HG03108 (cell line): ENCODE results near the gene GRP.

Experiments
- ATAC-seq: cut with Tn5 transposase; IDR thresholded peaks from one replicate; pipeline ENCODE4 v1.9.1; 2021; ENCODE audit warnings: moderate library complexity; ENCODE audit not compliant: unreplicated experiment

GRP gene

GRCh38 chr18:59266886-59267502 lies 47.0 kb downstream of the GRP start:
- no peak for ATAC-seq

DNA sequence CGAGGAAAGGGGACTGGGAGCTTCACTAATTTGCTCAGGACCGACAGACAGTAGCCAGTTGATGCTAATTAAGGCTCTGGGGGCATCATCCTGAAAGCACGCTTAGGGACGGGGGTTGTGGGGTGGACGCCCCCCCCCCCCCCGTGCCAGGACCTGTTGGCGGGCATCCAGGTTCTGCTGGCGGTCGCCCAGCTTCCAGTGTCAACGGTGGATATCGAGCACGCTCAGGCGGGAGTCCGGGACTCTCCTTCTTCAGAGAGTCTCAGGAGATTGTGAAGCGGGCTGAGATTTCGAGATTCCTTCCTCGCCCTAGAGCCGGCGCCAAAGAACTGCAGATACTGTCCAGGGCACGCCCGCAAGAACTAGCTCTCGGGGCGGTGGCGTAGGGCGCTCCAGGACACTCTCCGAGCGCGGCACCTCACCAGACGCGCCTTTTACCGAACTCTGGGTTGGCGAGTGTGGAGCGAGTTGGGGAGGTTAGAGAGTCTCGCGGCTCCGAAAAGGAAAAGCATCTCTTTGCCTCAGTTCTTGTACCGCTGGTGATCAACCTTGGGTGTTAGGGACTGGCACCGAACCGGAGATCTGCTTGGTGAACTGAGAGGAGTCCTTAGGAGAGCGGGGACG lies 47.7 kb downstream of the GRP start:
- no peak for ATAC-seq

- ATAC-seq, result no peak
Measured at GRCh38 chr18:59268127-59268720, 48.3 kb downstream of the GRP start.

GRCh38 chr18:59268721-59269562 lies 49.0 kb downstream of the GRP start:
- peak; percentile 44 for ATAC-seq

- no peak for ATAC-seq
Measured at GRCh38 chr18:59269563-59270119, 49.7 kb downstream of the GRP start.

DNA sequence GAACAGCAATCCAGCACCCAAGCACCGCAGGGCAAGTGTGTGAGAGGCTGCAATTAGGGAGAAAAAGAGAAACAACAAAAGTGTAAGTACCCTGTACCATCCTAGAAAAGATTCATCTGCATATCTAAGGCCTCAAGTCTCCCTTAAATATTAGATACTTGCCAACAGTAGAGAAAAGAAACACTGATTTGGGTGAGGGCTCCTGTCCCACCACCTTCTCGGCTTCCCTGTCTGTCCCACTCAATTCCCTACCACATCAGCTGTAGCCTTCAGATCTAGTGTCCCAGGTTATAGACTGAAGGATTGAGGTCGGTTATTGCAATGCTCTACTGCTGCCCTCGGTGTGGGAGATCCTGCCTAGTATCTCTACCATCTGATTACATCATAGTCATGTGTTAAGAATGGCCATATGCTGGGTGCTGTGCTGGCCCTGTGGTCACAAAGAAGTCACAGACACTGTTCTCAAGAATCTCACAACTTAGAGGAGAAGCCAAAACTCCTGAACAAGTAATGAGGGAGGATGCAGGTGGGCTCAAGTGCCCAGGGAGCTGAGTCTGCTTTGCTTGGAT lies 50.8 kb downstream of the GRP start:
- ATAC-seq, result no peak

DNA sequence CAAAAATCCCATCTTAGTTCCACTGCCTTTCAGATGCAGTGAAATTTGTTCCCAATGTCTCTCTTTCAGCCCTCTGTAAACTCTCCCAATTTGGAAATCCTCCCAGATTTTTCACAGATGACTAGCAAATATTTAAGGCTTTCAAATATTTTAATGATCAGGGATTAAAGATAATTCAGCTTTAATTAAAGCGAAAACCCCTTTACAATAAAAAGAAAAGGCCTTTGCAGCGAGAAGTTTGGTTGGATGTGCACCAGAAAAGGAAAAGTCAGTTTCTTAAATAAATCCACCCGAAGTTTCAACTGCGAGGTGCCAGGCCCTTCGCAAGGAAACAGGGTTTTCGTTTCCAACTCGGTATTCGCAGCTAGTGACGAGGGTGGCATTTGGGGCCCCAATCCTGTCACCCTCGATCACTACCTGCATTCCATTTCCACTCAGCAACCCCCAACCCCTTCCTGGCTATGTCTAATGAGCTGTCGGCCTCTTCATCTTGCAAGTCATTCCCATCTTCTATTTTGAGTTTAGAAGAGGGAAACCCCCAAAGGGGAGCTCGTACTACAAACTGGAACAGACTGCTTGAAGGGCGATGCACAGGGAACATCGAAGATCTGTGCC lies 51.8 kb downstream of the GRP start:
- ATAC-seq, result no peak

DNA sequence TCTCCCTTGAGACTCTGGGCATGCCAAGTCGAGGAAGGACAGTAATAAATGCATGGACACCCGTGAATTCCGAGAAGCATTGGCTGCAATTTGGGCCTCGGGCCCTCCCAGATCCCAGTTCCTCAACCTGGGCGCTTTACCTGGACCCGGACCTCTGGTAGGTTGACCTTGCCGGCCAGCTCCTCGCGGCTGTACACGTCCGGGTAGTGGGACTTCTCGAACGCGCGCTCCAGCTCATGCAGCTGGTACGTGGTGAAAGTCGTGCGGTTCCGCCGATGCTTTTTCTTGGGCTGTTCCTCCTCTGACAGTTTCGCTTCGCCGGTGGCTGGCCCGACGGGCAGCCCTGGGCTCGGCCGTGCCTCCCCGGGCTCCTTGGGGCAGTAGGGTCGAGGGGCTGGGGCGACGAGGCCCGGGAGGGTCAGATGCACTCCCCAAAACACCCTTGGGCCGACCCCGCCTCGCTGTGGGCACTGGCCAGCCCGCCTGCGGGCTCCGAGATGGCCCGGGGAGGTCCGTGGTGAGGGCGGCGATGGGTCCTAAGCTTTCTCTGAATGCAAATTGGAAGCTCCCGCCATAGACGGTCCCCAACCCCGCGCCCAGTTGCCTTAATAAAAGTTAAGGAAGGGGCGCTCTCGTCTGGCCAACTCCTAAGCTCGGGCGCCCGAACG lies 52.4 kb downstream of the GRP start:
- no peak for ATAC-seq

- no peak for ATAC-seq
Measured at GRCh38 chr18:59272891-59273758, 53.2 kb downstream of the GRP start, which contains the start of gene RAX. Gene RAX (minus strand): TSS chr18:59273454. CDS start chr18:59273206, 248 bp downstream.

- no peak for ATAC-seq
Measured at GRCh38 chr18:59273759-59274532, 54.0 kb downstream of the GRP start.

DNA sequence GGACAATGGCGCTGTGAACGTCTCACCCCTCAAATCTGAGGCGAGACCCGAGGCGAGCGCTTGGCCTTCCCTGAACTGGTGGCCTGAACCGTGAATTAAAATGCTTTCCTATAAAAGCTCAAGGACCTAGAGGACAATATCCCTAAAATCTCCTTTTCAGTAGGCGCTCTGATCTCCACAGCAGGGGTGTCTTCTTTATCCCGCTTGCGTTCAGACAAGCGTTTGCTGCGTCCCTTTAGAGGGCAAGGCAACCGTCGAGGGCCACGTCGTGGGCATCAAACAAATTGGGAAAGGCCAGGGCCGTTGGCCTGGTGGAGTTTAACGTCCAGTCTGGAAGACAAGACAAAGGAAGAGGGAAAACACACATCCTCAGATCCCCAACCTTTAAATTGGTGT lies 54.6 kb downstream of the GRP start:
- ATAC-seq, result no peak

- ATAC-seq, result no peak
Measured at GRCh38 chr18:59275406-59275949, 55.5 kb downstream of the GRP start.

- ATAC-seq, result no peak
Measured at GRCh38 chr18:59276047-59276446, 56.1 kb downstream of the GRP start.

- no peak for ATAC-seq
Measured at GRCh38 chr18:59278793-59279192, 58.8 kb downstream of the GRP start.

DNA sequence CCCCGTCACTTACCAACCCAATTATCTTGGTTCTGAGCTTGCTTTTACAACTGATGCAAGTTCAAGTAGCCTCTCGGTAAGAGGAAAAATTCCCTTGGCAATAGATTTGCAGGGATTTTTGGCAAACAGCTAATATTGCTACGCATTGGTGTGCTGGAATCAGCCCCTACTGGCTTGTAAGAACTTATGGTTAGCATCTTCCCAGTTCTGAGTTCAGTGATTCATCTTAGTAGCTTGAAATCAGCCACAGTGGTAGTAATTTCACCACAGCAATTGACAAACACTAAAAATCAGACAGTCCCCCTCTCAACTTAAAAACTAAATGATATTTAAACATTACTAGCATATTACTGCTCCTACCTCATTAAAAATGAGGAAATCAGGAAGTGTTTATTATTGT lies 59.2 kb downstream of the GRP start:
- no peak for ATAC-seq

- ATAC-seq, result no peak
Measured at GRCh38 chr18:59279722-59280121, 59.8 kb downstream of the GRP start.
